Fibroblast of lung (primary cell): ENCODE data around the gene EVI5.
"Not testable (repeated sequence)": the region's sequence is repeated elsewhere in the genome, so short reads cannot be mapped to it uniquely, and the experiment has no call there.

ENCODE experiments used
- EZH2 ChIP-seq: IDR thresholded peaks from 2 replicates; pipeline ENCODE4 v1.5.1; 2012; ENCODE audit warnings: low read length, control low read depth, mild to moderate bottlenecking; ENCODE audit errors: missing control alignments
- TF ChIP-seq, protein P1 (sequence below), 2 donors: IDR thresholded peaks in 1 of 2; conservative IDR thresholded peaks in 1 of 2; 1 replicate in 1 of 2; 2 replicates in 1 of 2; pipeline ENCODE4 v1.5.1; 2011 to 2012; ENCODE audit warnings: low read length in 2 of 2, control low read depth in 1 of 2, inconsistent platforms in 1 of 2, low read depth in 1 of 2, mild to moderate bottlenecking in 1 of 2

DNA sequence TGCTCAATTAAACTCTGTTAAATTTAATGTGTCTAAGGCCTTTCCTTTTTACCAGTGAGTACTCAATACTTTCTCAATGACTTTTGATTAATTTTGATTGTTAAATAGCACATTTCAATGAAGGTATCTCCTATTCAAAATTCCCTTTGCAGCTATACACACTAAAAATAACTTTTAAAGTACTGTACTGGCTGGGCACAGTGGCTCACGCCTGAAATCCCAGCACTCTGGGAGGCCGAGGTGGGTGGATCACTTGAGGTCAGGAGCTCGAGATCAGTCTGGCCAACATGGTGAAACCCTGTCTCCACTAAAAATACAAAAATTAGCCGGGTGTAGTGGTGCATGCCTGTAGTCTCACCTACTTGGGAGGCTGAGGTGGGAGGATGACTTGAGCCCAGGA lies 38.7 kb downstream of the EVI5 start:
- TF ChIP-seq, protein P1, sequence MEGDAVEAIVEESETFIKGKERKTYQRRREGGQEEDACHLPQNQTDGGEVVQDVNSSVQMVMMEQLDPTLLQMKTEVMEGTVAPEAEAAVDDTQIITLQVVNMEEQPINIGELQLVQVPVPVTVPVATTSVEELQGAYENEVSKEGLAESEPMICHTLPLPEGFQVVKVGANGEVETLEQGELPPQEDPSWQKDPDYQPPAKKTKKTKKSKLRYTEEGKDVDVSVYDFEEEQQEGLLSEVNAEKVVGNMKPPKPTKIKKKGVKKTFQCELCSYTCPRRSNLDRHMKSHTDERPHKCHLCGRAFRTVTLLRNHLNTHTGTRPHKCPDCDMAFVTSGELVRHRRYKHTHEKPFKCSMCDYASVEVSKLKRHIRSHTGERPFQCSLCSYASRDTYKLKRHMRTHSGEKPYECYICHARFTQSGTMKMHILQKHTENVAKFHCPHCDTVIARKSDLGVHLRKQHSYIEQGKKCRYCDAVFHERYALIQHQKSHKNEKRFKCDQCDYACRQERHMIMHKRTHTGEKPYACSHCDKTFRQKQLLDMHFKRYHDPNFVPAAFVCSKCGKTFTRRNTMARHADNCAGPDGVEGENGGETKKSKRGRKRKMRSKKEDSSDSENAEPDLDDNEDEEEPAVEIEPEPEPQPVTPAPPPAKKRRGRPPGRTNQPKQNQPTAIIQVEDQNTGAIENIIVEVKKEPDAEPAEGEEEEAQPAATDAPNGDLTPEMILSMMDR (conservative IDR thresholded peaks at IDR 0.05 in 1 of 2, IDR thresholded peaks at IDR 0.05 in 1 of 2; ENCODE audit: low read depth in 1 of 2, low read length in 2 of 2), result not testable (repeated sequence)
- TF ChIP-seq EZH2, result not testable (repeated sequence)
